SK-N-SH treated with all-trans-retinoic acid at 6 μM for 48 hours (cell line): ENCODE data around the gene ZFP62.

Experiments
- ATAC-seq: fragments of 200-7000 bp; cut with Tn5 transposase; 3 replicates; pipeline ENCODE4 v1.9.1; 2020; ENCODE audit warnings: mild to moderate bottlenecking, moderate library complexity
- ARNTL ChIP-seq: fragments of 450-650 bp; formaldehyde crosslinking; IDR thresholded peaks from 2 replicates; pipeline ENCODE4 v1.5.0; 2020; ENCODE audit warnings: low read depth, mild to moderate bottlenecking, moderate library complexity, borderline replicate concordance
- BACH2 ChIP-seq: fragments of 250-450 bp; sonication (Bioruptor Pico); IDR thresholded peaks from 2 replicates; pipeline ENCODE4 v1.9.0; 2021; ENCODE audit warnings: mild to moderate bottlenecking, borderline replicate concordance
- CREB5 ChIP-seq: fragments of 250-450 bp; sonication (Bioruptor Pico); IDR thresholded peaks from 2 replicates; pipeline ENCODE4 v1.5.1; 2020; ENCODE audit warnings: low read depth, mild to moderate bottlenecking, moderate library complexity
- CSDC2 ChIP-seq: fragments of 250-450 bp; sonication (Bioruptor Pico); IDR thresholded peaks from 2 replicates; pipeline ENCODE4 v1.5.0; 2020; ENCODE audit warnings: mild to moderate bottlenecking, moderate library complexity
- ESRRG ChIP-seq: fragments of 250-450 bp; sonication (Bioruptor Pico); IDR thresholded peaks from 2 replicates; pipeline ENCODE4 v1.6.1; 2021; ENCODE audit warnings: mild to moderate bottlenecking
- GLIS3 ChIP-seq: fragments of 250-450 bp; sonication (Bioruptor Pico); IDR thresholded peaks from 2 replicates; pipeline ENCODE4 v1.5.0; 2020; ENCODE audit warnings: mild to moderate bottlenecking, moderate library complexity
- PATZ1 ChIP-seq: fragments of 250-450 bp; sonication (Bioruptor Pico); IDR thresholded peaks from 2 replicates; pipeline ENCODE4 v1.8.0; 2020; ENCODE audit warnings: mild to moderate bottlenecking, moderate library complexity, borderline replicate concordance
- POU6F1 ChIP-seq: fragments of 250-450 bp; sonication (Bioruptor Pico); IDR thresholded peaks from 2 replicates; pipeline ENCODE4 v1.8.0; 2021; ENCODE audit warnings: low read depth, mild to moderate bottlenecking, moderate library complexity, borderline replicate concordance
- PPARA ChIP-seq: fragments of 250-450 bp; sonication (Bioruptor Pico); IDR thresholded peaks from 2 replicates; pipeline ENCODE4 v1.5.0; 2020; ENCODE audit warnings: mild to moderate bottlenecking, borderline replicate concordance
- RARB ChIP-seq: fragments of 250-450 bp; sonication (Bioruptor Pico); IDR thresholded peaks from 2 replicates; pipeline ENCODE4 v1.8.0; 2021; ENCODE audit warnings: mild to moderate bottlenecking, moderate library complexity
- SNAI2 ChIP-seq: fragments of 250-450 bp; sonication (Bioruptor Pico); IDR thresholded peaks from 2 replicates; pipeline ENCODE4 v1.5.0; 2020; ENCODE audit warnings: mild to moderate bottlenecking, moderate library complexity
- TCF4 ChIP-seq: fragments of 250-450 bp; sonication (Bioruptor Pico); IDR thresholded peaks from 2 replicates; pipeline ENCODE4 v1.8.0; 2021; ENCODE audit warnings: mild to moderate bottlenecking, moderate library complexity, borderline replicate concordance
- TOX ChIP-seq: fragments of 250-450 bp; sonication (Bioruptor Pico); IDR thresholded peaks from 2 replicates; pipeline ENCODE4 v1.8.0; 2021; ENCODE audit warnings: mild to moderate bottlenecking, moderate library complexity, borderline replicate concordance
- TSHZ2 ChIP-seq: fragments of 250-450 bp; sonication (Bioruptor Pico); IDR thresholded peaks from 2 replicates; pipeline ENCODE4 v1.5.0; 2020; ENCODE audit warnings: mild to moderate bottlenecking, moderate library complexity
- ZC3H10 ChIP-seq: fragments of 250-450 bp; sonication (Bioruptor Pico); IDR thresholded peaks from 2 replicates; pipeline ENCODE4 v1.5.1; 2021; ENCODE audit warnings: mild to moderate bottlenecking, moderate library complexity
- ZFP3 ChIP-seq: fragments of 250-450 bp; sonication (Bioruptor Pico); IDR thresholded peaks from 2 replicates; pipeline ENCODE4 v1.5.0; 2020; ENCODE audit warnings: mild to moderate bottlenecking, moderate library complexity
- ZFP30 ChIP-seq: fragments of 450-650 bp; formaldehyde crosslinking; IDR thresholded peaks from 2 replicates; pipeline ENCODE4 v1.5.0; 2022; ENCODE audit warnings: mild to moderate bottlenecking, moderate library complexity
- ZNF565 ChIP-seq: fragments of 450-650 bp; formaldehyde crosslinking; conservative IDR thresholded peaks from 2 replicates; pipeline ENCODE4 v1.5.0; 2020; ENCODE audit warnings: low read depth, mild to moderate bottlenecking, moderate library complexity
- ZNF70 ChIP-seq: fragments of 450-650 bp; formaldehyde crosslinking; IDR thresholded peaks from 2 replicates; pipeline ENCODE4 v1.5.0; 2020; ENCODE audit warnings: mild to moderate bottlenecking, moderate library complexity
- ZNF8 ChIP-seq: fragments of 450-650 bp; formaldehyde crosslinking; IDR thresholded peaks from 2 replicates; pipeline ENCODE4 v1.5.0; 2020; ENCODE audit warnings: mild to moderate bottlenecking, moderate library complexity

Gene ZFP62

GRCh38 chr5:180806351-180807011 is 54.6 kb downstream of the ZFP62 start:
- no peak for ATAC-seq
- no peak for TF ChIP-seq PATZ1 (CRISPR knock-in tag)
- peak; percentile 80 for TF ChIP-seq ZNF70
- TF ChIP-seq, all 23 proteins: peak for 1

- no peak for ATAC-seq
- no peak for TF ChIP-seq RARB (CRISPR knock-in tag)
- TF ChIP-seq ZC3H10 (CRISPR knock-in tag) = no peak
- TF ChIP-seq GLIS3 (CRISPR knock-in tag) = no peak
- no peak for TF ChIP-seq TOX (CRISPR knock-in tag)
- no peak for TF ChIP-seq ARNTL
- TF ChIP-seq CSDC2 (CRISPR knock-in tag) = no peak
- TF ChIP-seq ESRRG = no peak
- TF ChIP-seq BACH2 (CRISPR knock-in tag) = no peak
Measured at GRCh38 chr5:180804129-180804618, 56.9 kb downstream of the ZFP62 start.

- no peak for ATAC-seq
- TF ChIP-seq POU6F1 (no peak), TSHZ2 (CRISPR knock-in tag) (no peak), ZNF70 (no peak), ZNF8 (CRISPR knock-in tag) (no peak), BACH2 (CRISPR knock-in tag) (no peak), ZFP30 (CRISPR knock-in tag) (no peak), PATZ1 (CRISPR knock-in tag) (no peak), CSDC2 (CRISPR knock-in tag) (no peak), PPARA (CRISPR knock-in tag) (no peak), TCF4 (no peak), CREB5 (no peak), SNAI2 (no peak), ZFP3 (CRISPR knock-in tag) (no peak), GLIS3 (CRISPR knock-in tag) (no peak), ZNF565 (CRISPR knock-in tag) (no peak), ARNTL (no peak)
Measured at GRCh38 chr5:180803181-180804128, 57.6 kb downstream of the ZFP62 start.
